Lower leg skin (tissue), 4 donors: ENCODE data around the gene SP7. TPM values are rescaled to one million over a fixed set of nuclear protein-coding genes. Genes with fewer than 3 reads are reported as not detected.
"Not testable (repeated sequence)": the region's sequence is repeated elsewhere in the genome, so short reads cannot be mapped to it uniquely, and the experiment has no call there.

Experiments
- DNase-seq, 2 donors: peaks; one replicate each; pipeline ENCODE4 v3.0.0-alpha.2; 2019; ENCODE audit warnings: low spot score in 2 of 2
- H3K4me3 ChIP-seq: fragments of 200-600 bp; sonication (generic); 2 replicates; pipeline ENCODE4 v1.5.1; 2017; ENCODE audit warnings: mild to moderate bottlenecking, low read depth; ENCODE audit not compliant: poor library complexity, severe bottlenecking
- CTCF ChIP-seq, 3 donors: fragments of 450-650 bp; IDR thresholded peaks; one replicate each; pipeline ENCODE4 v1.5.1; 2016; ENCODE audit warnings: antibody characterized with exemption in 3 of 3, mild to moderate bottlenecking in 3 of 3, moderate library complexity in 2 of 3
- POLR2A ChIP-seq, 2 donors: fragments of 450-650 bp; IDR thresholded peaks; one replicate each; pipeline ENCODE4 v1.6.1; 2016 to 2017; ENCODE audit warnings: antibody characterized with exemption in 2 of 2, mild to moderate bottlenecking in 1 of 2, moderate library complexity in 1 of 2
- WGBS, 2 donors: methylation state at CpG; one replicate each; pipeline ENCODE4 v1.1.5; 2018; 5-methylcytosine and 5-hydroxymethylcytosine counted together
- intact Hi-C: fragments of 100-400 bp; cut with DNase I; formaldehyde crosslinking; loops from one replicate; pipeline ENCODE4 v1.15.0; 2023; ENCODE audit warnings: low total_unique reads
- total RNA-seq, 4 donors: library from RNA; depleted of rRNA; stranded (reverse); fragments of >200 nt; gene quantifications; one replicate each; pipeline ENCODE4 v1.1.0, GENCODE V29; 2016

The SP7 gene
- total RNA-seq, 4 donors from 2014 or later: not detected

GRCh38 chr12:53379389-53380103, 43.4 kb upstream of the SP7 start:
- peak; percentile 99 to 100 for DNase-seq
- intact Hi-C loops: no loop called here
- TF ChIP-seq CTCF (IDR thresholded peaks at IDR 0.05) (no peak), POLR2A (IDR thresholded peaks at IDR 0.05) (peak in 1 of 2 donors; percentile 55)
- WGBS, 2 donors: 0 to 1% methylated on average over 29 of the region's 29 CpGs
- no peak overlapping the region for H3K4me3 ChIP-seq

- no peak overlapping the region for H3K4me3 ChIP-seq
- DNase-seq: no peak
- intact Hi-C loops: no loop called here
- TF ChIP-seq POLR2A (IDR thresholded peaks at IDR 0.05) (no peak), CTCF (IDR thresholded peaks at IDR 0.05) (no peak)
- 8 to 9% methylated on average over 23 of the region's 23 CpGs for WGBS, 2 donors
Observed at GRCh38 chr12:53378724-53379388, 42.7 kb upstream of the SP7 start.

- DNase-seq: no peak
- no peak for TF ChIP-seq POLR2A (IDR thresholded peaks at IDR 0.05)
- no peak for TF ChIP-seq CTCF (IDR thresholded peaks at IDR 0.05)
- no peak overlapping the region for H3K4me3 ChIP-seq
- 95 to 98% methylated on average over 12 of the region's 12 CpGs for WGBS, 2 donors
- intact Hi-C loops: no loop called here
Observed at GRCh38 chr12:53378222-53378621, 42.1 kb upstream of the SP7 start.

- 87 to 88% methylated on average over 2 of the region's 2 CpGs for WGBS, 2 donors
- no peak for DNase-seq
- H3K4me3 ChIP-seq: no peak overlapping the region
- TF ChIP-seq POLR2A (IDR thresholded peaks at IDR 0.05): no peak
- TF ChIP-seq CTCF (IDR thresholded peaks at IDR 0.05): no peak
- intact Hi-C loops: no loop called here
Observed at GRCh38 chr12:53376747-53377146, 40.6 kb upstream of the SP7 start.

GRCh38 chr12:53374277-53374676, 38.1 kb upstream of the SP7 start:
- 79 to 84% methylated on average over 14 of the region's 14 CpGs for WGBS, 2 donors
- H3K4me3 ChIP-seq, DNase-seq, intact Hi-C loops: not testable (repeated sequence)

- WGBS, 2 donors: 55 to 58% methylated on average over 6 of the region's 6 CpGs
- H3K4me3 ChIP-seq, intact Hi-C loops, DNase-seq: not testable (repeated sequence)
Observed at GRCh38 chr12:53373554-53374133, 37.5 kb upstream of the SP7 start.
